Liver (tissue), 3 donors: ENCODE data around the gene RALGPS1.

Experiments
- CTCF ChIP-seq: fragments of 150-350 bp; IDR thresholded peaks from 2 replicates; pipeline ENCODE4 v1.5.1; 2017; ENCODE audit warnings: improper control_type of control experiment, low read depth, low read length; ENCODE audit not compliant: missing input control
- EGR1 ChIP-seq, 2 donors: IDR thresholded peaks; 2 replicates each; pipeline ENCODE4 v1.6.1; 2016 to 2018; ENCODE audit warnings: antibody characterized with exemption in 2 of 2, low read depth in 2 of 2
- FOXA1 ChIP-seq: IDR thresholded peaks from 2 replicates; pipeline ENCODE4 v1.6.1; 2016; ENCODE audit warnings: antibody characterized with exemption
- FOXA2 ChIP-seq: IDR thresholded peaks from 2 replicates; pipeline ENCODE4 v1.6.1; 2016; ENCODE audit warnings: antibody characterized with exemption
- HNF4G ChIP-seq: IDR thresholded peaks from 2 replicates; pipeline ENCODE4 v1.6.1; 2016; ENCODE audit warnings: antibody characterized with exemption
- MAX ChIP-seq: IDR thresholded peaks from 2 replicates; pipeline ENCODE4 v1.6.1; 2016; ENCODE audit warnings: antibody characterized with exemption
- NR2F2 ChIP-seq: IDR thresholded peaks from 2 replicates; pipeline ENCODE4 v1.6.1; 2016; ENCODE audit warnings: antibody characterized with exemption
- RAD21 ChIP-seq, 2 donors: IDR thresholded peaks; 2 replicates each; pipeline ENCODE4 v1.6.1; 2016; ENCODE audit warnings: antibody characterized with exemption in 2 of 2, mild to moderate bottlenecking in 2 of 2
- REST ChIP-seq: IDR thresholded peaks from 2 replicates; pipeline ENCODE4 v1.6.1; 2016; ENCODE audit warnings: antibody characterized with exemption, mild to moderate bottlenecking
- RXRA ChIP-seq, 2 donors: IDR thresholded peaks; 2 replicates each; pipeline ENCODE4 v1.6.1; 2017 to 2018; ENCODE audit warnings: antibody characterized with exemption in 2 of 2, mild to moderate bottlenecking in 1 of 2
- SP1 ChIP-seq: IDR thresholded peaks from 2 replicates; pipeline ENCODE4 v1.6.1; 2018; ENCODE audit warnings: antibody characterized with exemption, mild to moderate bottlenecking
- TAF1 ChIP-seq: conservative IDR thresholded peaks from 2 replicates; pipeline ENCODE4 v1.6.1; 2016; ENCODE audit warnings: antibody characterized with exemption, mild to moderate bottlenecking
- YY1 ChIP-seq: IDR thresholded peaks from 2 replicates; pipeline ENCODE4 v1.6.1; 2016; ENCODE audit warnings: antibody characterized with exemption, mild to moderate bottlenecking
- ZBTB33 ChIP-seq: IDR thresholded peaks from 2 replicates; pipeline ENCODE4 v1.6.1; 2016; ENCODE audit warnings: antibody characterized with exemption
- donor health status: healthy.
- donor health status: healthy.

GRCh38 chr9:126872516-126872915 is 42.1 kb upstream of the RALGPS1 start:
- TF ChIP-seq CTCF (no peak), NR2F2 (no peak), REST (no peak), FOXA1 (no peak), RXRA (IDR thresholded peaks at IDR 0.05) (no peak), TAF1 (no peak), YY1 (no peak), SP1 (no peak), FOXA2 (no peak), RAD21 (IDR thresholded peaks at IDR 0.05) (no peak), HNF4G (no peak), EGR1 (IDR thresholded peaks at IDR 0.05; ENCODE audit: low read depth in 2 of 2) (no peak), ZBTB33 (no peak), MAX (no peak)
